NCI-H1417 treated with DMSO at 0.1 percent for 48 hours (cell line): ENCODE data around the gene CLCA4.
"Not testable (repeated sequence)": the region's sequence is repeated elsewhere in the genome, so short reads cannot be mapped to it uniquely, and the experiment has no call there.

Experiments used
- DNase-seq: peaks from one replicate; lab custom pipeline; 2025; lab: John Stamatoyannopoulos, UW

The CLCA4 gene

GRCh38 chr1:86546787-86547221 lies at the start of gene CLCA4:
Gene CLCA4 (plus strand): TSS chr1:86547078. CDS start chr1:86547120, 42 bp downstream.
- DNase-seq, result peak; percentile 34

DNA sequence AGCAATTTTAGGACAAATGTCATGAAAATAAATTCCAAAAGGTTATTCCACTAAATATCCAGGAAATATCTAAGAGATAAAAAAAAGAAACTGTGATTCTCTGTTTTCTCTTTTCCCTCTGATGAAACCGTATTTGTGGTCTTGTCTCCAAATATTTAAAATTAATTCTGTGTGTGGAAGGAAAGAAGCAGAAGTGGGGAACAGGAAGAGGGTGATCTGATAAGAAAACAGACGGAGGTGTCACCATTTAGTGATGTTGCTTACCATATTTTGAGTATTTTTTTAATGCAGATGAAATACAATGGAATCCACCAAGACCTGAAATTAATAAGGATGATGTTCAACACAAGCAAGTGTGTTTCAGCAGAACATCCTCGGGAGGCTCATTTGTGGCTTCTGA lies 48.6 kb upstream of the CLCA4 start:
- DNase-seq, result no peak

DNA sequence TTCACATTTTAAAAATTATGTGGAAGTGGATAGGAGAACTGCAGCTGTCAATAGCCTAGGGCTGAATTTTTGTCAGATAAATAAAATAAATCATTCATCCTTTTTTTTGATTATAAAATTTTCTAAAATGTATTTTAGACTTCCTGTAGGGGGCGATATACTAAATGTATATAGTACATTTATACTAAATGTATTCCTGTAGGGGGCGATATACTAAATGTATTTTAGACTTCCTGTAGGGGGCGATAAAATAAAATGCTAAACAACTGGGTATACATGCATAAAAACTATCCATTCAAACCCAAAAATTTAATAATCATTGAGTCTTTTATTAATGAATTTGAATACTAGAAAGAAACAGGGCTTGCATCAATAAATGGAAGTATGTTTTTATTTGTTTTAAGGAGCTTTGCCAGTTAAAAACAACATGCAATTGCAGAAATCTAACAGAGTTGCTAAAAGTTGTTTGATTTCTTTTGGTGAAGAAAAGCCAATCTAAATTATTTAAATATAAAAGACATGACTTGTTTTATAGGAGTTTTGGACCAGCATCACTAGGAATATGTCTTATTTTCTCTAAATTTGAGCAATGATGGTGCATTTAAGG lies 46.8 kb upstream of the CLCA4 start:
- no peak for DNase-seq

DNA sequence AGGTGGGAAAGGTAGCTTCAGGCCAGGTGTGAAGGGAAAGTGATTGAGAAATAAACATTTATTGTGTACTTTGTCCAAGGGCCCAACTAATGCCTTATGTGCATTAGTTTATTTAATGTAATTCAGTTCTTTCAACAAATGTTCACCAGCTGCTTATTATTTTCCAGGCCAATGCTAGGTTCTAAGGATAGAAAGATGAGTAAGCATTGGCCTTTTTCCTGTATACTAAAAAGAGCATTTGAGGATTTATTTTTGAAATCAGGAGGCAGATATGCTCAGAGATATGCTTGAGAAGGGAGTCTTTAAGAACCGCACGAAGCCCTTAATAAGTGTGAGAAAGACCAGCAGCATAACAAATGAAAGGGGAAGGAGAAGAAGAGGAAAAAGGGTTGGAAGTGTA lies 46.2 kb upstream of the CLCA4 start:
- no peak for DNase-seq

- DNase-seq, result not testable (repeated sequence)
These were observed 44.7 kb upstream of the CLCA4 start for GRCh38 chr1:86502125-86502646.

DNA sequence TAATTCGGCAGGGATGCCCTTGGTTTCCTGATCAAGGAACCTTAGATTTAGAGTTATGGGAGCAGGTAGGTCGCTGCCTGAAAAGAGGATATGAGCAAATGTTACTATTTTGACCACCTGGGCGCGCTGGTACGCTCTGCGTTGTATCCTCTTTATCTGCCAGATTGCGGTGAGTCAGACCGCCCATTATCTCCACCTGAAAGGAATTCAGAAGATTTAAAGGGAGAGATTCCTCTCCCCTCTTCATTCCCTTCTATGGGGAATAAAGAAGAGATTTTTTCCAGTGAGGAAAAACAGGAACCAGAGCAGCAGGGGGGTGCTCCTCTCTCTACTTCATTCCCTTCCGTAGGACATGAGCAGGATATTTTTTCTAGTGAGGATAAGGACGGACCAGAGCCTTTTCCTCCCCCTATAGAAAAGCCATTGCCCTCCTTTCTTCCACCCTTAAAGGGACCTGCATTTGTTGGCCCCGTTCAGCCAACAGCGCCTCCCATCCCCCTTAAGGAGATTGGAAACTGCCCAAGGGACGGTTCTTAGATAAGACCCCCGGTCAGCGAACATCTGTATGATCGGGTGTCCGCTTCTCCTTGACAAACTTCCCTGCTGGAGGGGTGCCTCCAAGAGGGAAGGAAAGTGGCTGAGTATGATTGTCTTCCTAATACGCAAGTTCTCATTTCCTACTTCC lies 44.0 kb upstream of the CLCA4 start:
- no peak for DNase-seq

DNA sequence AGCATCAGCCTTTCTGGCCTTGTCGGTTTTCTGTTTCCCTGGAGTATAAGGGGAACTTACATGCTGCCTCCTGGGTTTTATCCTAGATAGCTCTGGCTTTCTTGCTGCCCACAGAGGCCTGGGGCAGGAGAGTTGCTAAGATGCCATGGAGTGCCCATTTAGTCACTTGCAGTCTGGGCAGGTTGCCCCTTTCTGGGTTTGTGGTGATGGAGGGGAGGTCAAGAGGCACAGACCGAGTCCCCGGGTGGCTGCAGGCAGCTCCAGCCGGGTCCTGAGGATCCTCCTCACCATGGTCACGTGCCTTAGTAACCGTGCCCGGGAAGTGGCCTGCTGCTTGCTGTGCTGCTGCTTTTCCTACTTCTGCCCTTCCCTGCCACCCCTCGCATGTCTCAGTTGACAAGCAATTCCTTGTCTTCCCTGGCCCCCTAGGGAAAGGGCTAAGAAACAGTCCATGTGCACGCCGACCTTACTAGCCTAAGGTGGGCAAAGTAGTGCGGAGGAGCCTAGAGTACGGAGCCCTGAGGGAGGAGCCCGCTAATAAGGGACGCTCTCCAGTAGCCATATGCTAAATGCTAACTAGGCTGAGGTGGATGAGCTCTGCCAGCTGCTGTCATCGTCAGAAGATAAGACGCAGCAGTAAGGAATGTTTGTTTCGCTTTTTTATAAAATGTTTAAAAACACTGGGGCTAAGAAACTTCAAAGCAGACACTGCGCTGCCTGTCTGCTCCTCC lies 43.3 kb upstream of the CLCA4 start:
- no peak for DNase-seq

GRCh38 chr1:86504137-86504479 lies 42.8 kb upstream of the CLCA4 start:
- DNase-seq, result no peak

GRCh38 chr1:86504895-86505563 lies 41.8 kb upstream of the CLCA4 start:
- DNase-seq, result no peak

GRCh38 chr1:86505564-86505902 lies 41.3 kb upstream of the CLCA4 start:
- no peak for DNase-seq

- no peak for DNase-seq
These were observed 38.8 kb upstream of the CLCA4 start for GRCh38 chr1:86507935-86508582.

GRCh38 chr1:86508583-86508969 lies 38.3 kb upstream of the CLCA4 start:
- no peak for DNase-seq

- DNase-seq, result no peak
These were observed 31.3 kb upstream of the CLCA4 start for GRCh38 chr1:86515597-86515996.

DNA sequence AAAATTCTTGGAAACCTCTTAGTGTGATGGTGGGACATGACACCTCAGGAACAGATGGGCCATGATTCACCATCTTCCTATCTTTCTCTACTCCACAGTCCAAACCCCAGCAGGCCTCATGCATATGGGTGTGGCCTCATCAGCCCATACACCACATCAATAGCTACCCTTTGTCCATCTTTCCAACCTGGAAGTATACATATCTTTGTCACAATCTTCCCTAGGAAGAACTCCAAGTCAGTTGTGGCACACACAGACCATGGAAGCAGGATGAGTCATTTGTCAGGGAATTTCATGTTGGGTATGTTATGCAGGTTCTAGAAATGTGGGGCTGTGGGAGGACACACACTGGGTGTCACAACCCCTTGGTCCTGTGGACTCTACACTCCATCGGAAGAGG lies 30.5 kb upstream of the CLCA4 start:
- no peak for DNase-seq

- no peak for DNase-seq
These were observed 29.5 kb upstream of the CLCA4 start for GRCh38 chr1:86517336-86517735.

DNA sequence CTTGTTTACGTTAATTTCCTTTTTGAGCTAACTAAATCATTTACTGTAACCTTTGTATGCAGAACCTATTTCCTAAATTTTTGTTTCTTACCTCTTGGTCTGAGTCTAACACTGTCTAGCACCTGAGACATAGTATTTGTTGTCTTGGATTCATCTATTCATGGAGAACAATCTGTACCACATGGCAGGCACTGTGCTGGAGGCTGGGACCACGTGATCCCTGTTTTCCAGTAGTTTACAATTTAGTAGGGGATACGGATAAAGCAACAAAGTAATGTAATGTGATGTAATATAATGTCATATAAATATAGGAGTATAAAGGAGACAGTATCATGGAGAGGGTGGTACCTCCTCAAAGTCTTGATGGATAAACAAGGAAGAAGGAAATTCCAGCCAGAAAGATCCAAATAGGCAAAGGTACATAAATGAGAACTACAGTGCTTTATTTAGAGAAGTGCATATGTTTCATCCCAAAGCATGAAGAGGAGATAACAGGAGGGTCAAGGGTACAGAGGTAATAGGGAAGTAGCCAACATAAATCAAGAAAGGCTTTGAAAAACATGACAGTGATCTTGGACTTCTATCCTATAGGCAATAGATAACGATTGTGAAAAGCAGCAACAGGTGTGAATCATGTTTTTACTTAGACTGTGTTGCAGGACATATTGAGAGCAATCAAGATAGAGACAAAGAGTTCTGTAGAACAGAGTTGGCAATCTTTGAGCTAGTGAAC lies 25.9 kb upstream of the CLCA4 start:
- DNase-seq, result no peak

DNA sequence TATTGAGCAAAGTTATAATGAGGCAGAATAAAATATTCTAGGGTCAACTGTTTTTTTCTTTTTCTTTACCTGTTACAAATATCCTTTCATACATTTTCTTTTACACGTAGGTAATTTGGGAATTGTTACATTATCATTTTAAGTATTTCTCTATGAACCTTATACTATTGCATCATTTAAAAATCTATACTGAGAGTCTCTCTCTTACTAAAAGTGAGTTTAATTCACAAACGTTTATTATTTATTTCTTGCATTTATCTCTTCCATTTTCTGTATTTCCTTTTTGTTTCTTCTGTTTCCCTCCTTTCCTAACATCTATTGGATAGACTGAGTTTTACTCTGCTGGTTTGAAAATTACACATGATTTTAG lies 25.4 kb upstream of the CLCA4 start:
- DNase-seq, result no peak

GRCh38 chr1:86522240-86522639 lies 24.6 kb upstream of the CLCA4 start:
- no peak for DNase-seq

GRCh38 chr1:86523670-86524354 lies 23.1 kb upstream of the CLCA4 start:
- no peak for DNase-seq

DNA sequence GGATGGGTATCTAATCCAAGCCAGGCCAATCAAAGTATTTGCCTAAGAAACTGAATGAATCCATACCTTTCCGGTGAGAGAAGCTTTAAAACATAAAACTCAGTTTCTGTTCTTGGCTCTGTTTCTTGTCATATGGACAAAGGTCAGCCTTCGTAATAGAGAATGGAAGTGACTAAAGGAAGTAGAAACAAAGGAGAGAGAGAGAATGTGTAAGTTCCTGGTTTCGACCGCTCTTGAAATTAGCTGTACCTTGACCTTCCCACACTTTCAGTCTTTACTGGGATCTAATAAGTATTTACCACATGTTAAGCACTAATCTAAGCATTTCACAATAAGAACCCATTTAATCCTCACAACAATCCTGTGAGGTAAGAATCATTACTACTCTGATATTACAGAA lies 19.6 kb upstream of the CLCA4 start:
- no peak for DNase-seq
